Measurements from ENCODE around the gene TIAM2.

TIAM2 gene

DNA sequence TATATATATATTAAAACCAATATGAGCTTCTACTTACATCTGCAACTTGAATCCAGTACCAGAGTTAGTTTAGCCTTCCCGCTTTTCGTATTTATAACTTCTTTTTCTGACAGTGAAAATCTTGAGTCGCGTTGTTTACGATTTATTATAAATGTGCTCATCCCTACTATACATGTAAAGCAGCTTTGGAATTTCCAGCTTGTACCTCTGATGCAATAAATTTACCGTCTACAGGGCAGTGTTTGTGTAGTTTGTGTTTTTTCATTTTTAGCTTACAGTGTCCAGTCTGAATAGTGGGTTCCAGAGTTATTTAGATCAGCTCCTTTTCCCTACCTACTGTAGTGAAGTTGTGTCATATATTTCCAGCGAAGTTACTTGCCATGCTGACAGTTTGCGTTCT is 66.3 kb downstream of the TIAM2 start:
- DNase-seq (ENCODE audit: low spot score): no peak
- TF ChIP-seq CTCF (IDR thresholded peaks at IDR 0.05; ENCODE audit: extremely low read depth, insufficient read depth, missing control alignments): no peak
- in situ Hi-C loops (cut with MboI; ENCODE audit: low pct_unique_long_range_greater_than_20kb, low sequenced_read_pairs, unreplicated experiment): no loop called here

GRCh38 chr6:155062866-155063341 is 67.8 kb downstream of the TIAM2 start:
- no peak for TF ChIP-seq CTCF (IDR thresholded peaks at IDR 0.05; ENCODE audit: extremely low read depth, insufficient read depth, missing control alignments)
- in situ Hi-C loops (cut with MboI; ENCODE audit: low pct_unique_long_range_greater_than_20kb, low sequenced_read_pairs, unreplicated experiment): no loop called here
- DNase-seq (ENCODE audit: low spot score): no peak

GRCh38 chr6:155064303-155064702 is 69.2 kb downstream of the TIAM2 start:
- DNase-seq (ENCODE audit: low spot score): no peak
- TF ChIP-seq CTCF (IDR thresholded peaks at IDR 0.05; ENCODE audit: extremely low read depth, insufficient read depth, missing control alignments): no peak
- in situ Hi-C loops (cut with MboI; ENCODE audit: low pct_unique_long_range_greater_than_20kb, low sequenced_read_pairs, unreplicated experiment): no loop called here

GRCh38 chr6:155066361-155066760 is 71.2 kb downstream of the TIAM2 start:
- TF ChIP-seq CTCF (IDR thresholded peaks at IDR 0.05; ENCODE audit: extremely low read depth, insufficient read depth, missing control alignments): no peak
- in situ Hi-C loops (cut with MboI; ENCODE audit: low pct_unique_long_range_greater_than_20kb, low sequenced_read_pairs, unreplicated experiment): no loop called here
- no peak for DNase-seq (ENCODE audit: low spot score)

DNA sequence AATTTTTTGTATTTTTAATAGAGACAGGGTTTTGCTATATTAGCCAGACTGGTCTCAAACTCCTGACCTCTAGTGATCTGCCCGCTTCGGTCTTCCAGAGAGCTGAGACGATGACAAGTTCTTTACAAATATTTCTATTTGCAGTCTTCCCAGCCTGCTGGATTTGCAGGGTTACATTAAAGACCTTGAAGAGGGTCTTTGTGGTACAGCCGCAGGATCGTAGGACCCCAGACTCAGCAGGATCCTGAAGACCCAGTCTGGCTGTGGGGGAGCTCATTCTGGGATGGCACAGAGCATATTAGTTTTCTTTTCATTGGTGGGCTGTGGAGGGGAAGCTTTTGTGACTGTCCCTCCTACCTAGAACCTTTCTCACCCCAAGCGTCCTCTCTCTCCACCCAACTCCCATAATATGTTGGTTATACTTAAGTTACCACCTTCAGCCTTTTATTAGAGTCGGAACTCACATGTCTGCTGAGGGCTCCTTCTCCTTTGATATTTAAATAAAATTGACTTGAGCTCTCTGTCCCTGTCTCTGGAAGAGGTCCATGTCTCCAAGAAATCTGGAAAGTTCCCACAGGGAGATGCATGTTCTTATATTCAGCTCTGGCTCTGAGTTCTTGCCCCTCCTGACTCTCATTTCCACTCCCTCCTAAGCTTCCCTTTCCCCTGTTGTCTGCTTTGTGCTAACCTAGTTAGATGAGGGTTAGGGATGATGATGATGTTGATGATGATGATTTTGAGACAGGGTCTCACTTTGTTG is 72.0 kb downstream of the TIAM2 start:
- no peak for DNase-seq (ENCODE audit: low spot score)
- no peak for TF ChIP-seq CTCF (IDR thresholded peaks at IDR 0.05; ENCODE audit: extremely low read depth, insufficient read depth, missing control alignments)
- in situ Hi-C loops (cut with MboI; ENCODE audit: low pct_unique_long_range_greater_than_20kb, low sequenced_read_pairs, unreplicated experiment): no loop called here

DNA sequence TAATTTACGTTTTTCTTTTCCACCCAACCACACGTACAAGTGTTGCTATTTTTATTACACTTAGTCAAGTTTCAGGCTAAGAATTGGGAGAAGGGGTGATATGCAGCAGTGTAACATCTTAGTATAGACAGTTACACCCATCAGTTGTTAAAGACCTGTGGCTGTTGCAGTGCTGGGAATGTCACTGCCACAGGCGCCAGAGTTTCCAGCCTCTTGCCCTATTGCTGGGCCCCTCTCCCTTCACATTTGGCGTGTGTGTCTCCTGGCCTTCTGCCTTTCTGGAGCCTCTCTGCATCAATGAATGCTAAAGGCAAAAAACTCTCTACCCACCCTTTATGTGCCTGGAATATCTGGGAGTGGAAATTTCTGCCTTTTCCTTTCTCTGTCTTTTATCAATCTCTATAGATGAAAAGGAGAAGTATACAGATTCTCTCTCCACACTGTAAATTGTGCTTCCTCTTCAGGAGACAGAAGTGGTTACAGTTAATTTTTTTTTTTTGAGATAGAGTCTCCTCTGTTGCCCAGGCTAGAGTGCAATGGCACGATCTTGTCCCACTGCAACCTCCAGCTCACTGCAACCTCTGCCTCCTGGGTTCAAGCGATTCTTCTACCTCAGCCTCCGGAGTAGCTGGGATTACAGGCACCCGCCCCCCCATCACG is 73.0 kb downstream of the TIAM2 start:
- in situ Hi-C loops (cut with MboI; ENCODE audit: low pct_unique_long_range_greater_than_20kb, low sequenced_read_pairs, unreplicated experiment): no loop called here
- no peak for TF ChIP-seq CTCF (IDR thresholded peaks at IDR 0.05; ENCODE audit: extremely low read depth, insufficient read depth, missing control alignments)
- no peak for DNase-seq (ENCODE audit: low spot score)
